Activated gamma-delta T cell treated with Interleukin-2 at 50 U/mL for 16 hours (primary cell): ENCODE data around the gene IFTAP.
A peak's percentile ranks its signal among the peaks of the same experiment; 100 is the strongest.
"Not testable (repeated sequence)": the region's sequence is repeated elsewhere in the genome, so short reads cannot be mapped to it uniquely, and the experiment has no call there.

Experiments used
- DNase-seq: peaks from one replicate; pipeline ENCODE4 v3.0.0-alpha.2; 2020

Gene IFTAP

DNA sequence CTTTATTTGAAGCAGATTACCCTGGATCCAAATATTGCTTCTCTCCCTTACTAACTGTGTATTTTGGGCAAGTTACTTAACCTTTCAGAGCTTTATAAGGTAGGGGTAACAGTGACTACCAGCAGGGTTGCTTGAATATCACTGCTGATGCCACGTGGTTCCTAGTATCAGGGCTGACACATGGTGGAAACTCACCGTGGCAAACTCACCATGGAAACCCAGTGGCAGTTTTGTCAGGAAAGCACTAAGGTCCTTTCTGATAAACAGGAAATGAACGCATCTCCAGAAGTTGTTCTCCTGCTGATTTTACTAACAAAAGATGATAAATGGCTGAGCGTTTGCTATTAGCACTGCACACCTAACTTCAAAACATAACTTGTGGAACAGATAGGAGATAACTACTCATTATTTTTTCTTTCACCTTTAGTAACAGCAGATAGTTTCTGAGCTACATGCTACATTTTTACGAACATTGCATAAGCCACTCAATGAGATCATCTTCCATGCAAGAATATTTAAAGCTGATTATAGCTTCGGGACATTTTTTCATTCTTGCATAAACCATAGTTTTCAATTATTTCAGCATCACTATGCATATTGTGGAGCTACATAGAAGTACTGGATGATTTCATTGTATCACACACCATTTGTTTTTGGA, 63.4 kb downstream of the IFTAP start:
- no peak for DNase-seq

DNA sequence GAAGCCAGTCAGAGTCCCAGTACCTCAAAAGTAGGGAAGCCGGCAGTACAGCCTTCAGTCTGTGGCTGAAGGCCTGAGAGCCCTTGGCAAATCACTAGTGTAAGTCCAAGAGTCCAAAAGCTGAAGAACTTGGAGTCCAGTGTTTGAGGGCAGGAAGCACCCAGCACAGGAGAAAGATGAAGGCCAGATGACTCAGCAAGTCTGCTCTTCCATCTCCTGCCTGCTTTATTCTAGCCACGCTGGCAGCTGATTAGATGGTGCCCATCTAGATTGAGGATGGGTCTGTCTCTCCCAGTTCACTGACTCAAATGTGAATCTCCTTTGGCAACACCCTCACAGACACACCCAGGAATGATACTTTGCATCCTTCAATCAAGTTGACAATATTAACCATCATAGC, 67.1 kb downstream of the IFTAP start:
- not testable (repeated sequence) for DNase-seq

GRCh38 chr11:36672815-36673450, 78.6 kb downstream of the IFTAP start:
- DNase-seq, result no peak

DNA sequence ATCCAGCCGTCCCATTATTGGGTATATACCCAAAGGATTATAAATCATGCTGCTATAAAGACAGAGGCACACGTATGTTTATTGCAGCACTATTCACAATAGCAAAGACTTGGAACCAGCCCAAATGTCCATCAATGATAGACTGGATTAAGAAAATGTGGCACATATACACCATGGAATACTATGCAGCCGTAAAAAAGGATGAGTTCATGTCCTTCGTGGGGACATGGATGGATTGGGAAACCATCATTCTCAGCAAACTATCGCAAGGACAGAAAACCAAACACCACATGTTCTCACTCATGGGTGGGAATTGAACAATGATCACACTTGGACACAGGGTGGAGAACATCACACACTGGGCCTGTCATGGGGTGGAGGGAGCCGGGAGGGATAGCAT, 85.2 kb downstream of the IFTAP start:
- not testable (repeated sequence) for DNase-seq

GRCh38 chr11:36683818-36684217, 89.5 kb downstream of the IFTAP start:
- DNase-seq, result no peak

DNA sequence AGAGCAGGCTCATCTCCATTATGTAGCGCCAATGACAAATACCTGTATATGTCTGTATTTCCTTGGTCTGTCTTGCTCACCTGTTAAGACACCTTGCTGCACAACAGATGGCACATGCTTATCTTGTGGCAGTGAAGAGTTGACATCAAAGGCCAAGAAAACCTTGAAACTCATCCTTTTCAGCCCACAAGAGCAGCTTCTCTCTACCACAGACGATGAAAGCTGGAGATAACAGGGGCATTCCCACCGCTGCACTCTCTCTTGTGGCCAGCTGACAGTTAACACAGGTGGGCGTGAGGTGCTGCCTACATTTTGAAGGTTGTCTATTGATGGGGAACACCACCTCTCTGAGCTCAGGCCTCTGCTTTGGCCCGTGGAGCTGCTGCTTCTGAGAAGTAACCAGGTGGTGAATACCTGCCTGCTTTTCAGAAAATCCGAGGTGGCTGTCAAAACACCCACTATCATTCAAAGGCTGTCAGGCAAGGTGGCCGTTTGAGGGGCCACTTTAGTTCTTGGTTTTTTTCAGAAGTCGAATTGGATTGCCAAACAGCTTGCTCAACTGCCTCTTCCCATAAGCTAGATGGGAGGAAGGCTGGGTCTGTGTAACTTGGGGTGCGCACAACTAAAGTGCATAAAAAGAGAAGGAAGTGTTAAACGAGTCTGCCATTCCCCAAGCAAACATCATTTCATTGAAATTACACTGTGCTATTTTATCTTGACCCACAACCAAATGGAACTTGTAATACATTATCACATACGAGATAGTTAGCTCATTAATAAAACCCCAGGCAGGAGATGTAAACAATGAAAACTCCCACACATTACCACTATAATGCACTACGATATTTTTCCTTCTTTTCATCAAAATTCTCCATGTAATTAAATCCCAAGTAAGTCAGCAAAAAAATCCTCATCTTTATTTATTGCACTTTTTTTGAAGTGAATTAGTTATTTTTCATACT, 90.8 kb downstream of the IFTAP start:
- DNase-seq, result peak; percentile 24

- no peak for DNase-seq
Measured at GRCh38 chr11:36688132-36688531, 93.8 kb downstream of the IFTAP start.

DNA sequence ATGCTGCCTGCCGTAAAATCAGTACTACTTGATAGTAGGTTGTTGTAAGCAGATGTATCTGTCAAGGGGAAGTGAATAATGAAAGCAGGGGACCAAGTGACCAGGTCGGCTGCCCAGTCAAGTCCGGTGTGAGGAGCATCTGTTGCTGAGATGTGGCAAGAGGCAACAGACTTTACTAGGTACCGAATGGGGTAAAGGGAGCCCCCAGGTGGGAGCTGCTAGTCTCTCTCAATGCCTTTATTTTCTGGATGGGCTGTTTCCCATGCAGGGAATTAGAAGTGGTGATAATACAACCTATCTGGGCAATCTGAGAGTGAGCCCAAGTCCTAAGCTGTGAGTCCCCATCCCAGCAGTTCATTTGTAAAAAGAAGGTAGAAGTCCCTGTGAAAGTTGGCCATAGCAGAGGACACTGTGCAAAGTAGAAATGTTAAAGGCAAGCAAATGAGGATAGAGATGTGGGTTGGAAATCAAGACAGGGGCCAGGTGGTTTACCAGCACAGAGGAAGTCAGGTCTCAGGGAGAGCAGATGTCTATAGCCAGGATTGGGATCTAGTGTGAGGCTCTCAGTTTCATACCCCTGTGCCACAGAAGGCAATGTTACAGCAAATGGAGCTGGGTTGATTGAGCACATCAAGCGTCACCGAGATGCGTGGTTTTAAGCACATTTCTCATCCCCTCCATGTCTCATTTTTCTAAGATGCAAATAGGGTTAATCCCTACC, 94.4 kb downstream of the IFTAP start:
- no peak for DNase-seq

DNA sequence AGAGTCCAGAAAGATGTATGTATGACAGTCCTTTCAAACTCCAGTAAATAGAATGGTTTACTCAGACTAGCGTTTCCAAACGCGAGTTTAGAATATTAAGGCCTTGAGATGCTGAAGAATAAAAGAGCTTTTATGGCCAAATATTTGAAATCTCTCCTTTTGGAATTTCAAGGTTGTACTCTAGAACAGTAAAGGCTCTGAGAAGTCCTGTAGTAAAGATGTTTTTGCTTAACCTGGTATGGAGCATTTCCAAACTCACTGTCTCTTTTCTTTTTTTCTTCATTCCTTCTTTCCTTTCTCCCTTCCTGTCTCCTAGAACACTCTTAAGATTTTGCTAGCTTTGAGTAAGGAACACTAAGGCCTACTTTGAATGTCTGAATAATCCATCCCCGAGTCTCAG, 95.1 kb downstream of the IFTAP start:
- no peak for DNase-seq

GRCh38 chr11:36692704-36693103, 98.4 kb downstream of the IFTAP start:
- DNase-seq, result no peak

GRCh38 chr11:36693139-36693843, 99.0 kb downstream of the IFTAP start:
- no peak for DNase-seq

DNA sequence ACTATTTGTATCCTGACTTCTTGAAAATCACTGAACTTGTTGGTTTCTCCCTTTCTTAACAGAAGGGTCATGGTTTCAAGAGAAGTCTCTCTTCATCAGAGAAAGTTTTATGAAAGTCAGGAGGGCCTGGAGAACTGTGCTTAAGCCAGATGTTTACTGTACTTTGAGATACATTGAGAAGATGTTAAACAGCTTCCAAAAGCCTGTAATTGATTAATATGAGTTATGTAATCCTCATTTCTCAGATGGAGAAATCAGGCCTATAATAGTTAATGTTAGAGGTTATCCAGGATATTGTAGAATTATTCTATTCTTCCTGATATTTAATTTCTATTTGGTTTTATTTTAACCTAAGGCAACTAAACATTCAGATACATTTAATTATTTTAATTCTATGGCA, 100.8 kb downstream of the IFTAP start:
- no peak for DNase-seq

GRCh38 chr11:36695571-36695970, 101.3 kb downstream of the IFTAP start:
- DNase-seq, result no peak

GRCh38 chr11:36696550-36696949, 102.2 kb downstream of the IFTAP start:
- no peak for DNase-seq

DNA sequence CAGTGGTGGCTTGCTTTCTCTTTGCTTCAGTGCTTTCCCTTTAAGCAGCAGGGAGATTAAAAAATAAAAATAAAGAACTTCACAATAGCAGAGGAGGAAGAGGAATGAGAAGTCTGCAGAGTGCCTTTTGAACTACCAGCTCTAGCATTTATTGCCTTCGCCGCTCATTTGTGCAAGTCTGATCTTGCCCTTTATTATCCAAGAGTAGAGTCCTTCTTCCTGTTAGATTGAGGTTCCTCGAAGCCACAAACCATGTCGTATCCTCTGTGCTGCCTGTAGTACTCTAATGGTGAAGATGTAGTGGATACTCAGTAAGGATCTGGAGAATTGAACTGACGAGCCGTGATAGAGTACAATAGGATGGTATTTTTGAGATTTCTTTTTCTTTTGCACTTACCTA, 105.0 kb downstream of the IFTAP start:
- no peak for DNase-seq

DNA sequence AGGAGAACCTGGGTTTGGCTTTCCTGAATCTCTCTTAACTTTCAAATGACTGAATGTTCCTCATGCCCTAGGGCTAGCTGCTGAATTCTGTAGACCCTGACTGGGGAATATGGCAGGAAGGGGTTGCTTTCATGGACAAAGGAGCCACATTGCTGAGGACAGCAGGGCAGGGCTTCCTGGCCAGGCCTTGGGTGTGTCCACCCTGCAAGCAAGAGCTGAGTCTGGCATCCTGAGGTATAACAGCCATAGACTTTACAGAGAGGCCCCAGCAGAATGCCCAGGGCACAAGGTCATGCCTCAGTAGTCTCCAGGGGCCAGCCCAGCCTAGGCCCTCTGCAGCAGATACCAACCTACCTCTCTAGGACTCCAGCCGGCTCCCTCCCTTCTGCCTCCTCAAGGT, 105.9 kb downstream of the IFTAP start:
- DNase-seq, result no peak

DNA sequence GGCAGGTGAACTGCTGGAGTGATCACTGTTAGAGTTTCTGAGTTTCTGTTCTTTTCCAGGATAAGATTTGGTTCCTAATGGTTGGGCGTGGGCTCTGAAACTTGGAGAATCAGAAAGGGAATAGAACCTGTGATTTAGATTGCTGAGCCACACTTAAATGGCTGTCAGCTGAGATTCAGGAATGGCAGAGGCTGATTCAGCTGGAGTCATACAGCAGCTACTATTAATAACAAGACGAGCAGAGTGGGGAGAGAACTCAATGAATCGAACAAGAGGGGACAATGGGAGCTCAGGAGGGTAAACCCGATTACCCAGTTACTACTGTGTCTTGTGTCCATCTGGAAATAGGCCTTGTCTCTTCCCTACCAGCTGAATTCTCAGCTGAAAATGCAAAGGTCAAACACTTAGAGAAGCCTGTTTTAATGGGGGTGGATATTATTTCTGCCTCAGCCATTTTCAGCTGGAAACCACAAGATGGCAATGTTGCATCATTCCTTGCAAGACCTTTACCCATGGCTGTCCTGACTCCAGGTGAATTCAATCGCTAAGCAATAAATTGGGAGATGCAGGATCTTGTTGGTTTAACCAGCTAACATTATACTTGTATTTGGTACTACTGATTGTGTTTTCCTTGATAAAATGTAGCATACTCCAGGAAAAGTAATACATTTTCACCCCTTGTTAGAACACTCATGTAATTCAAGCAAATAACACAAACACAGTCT, 108.2 kb downstream of the IFTAP start:
- no peak for DNase-seq

DNA sequence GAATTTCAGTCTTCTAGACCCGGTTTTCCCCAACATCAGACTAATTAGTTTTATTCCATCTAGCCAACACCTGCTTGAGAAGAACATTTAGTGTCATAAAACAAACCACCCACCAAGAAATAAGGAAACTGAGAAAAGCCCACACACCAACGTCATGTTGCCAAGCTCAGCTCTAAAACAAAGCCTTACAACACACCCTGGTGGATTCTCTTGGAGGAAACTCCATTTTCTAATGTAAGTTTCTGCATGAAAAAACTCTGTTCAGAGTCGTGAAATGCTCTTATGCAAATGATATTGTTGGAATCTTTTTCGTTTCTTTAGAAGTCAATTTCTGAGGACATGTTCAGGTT, 108.7 kb downstream of the IFTAP start:
- DNase-seq, result no peak
